GM11168 (cell line): ENCODE data around the gene SPATS2.

Source experiments
- in situ Hi-C: fragments of 300-500 bp; cut with MboI; formaldehyde crosslinking; loops from one replicate; pipeline ENCODE4 v1.12.0; 2022; ENCODE audit warnings: low sequenced_read_pairs; ENCODE audit not compliant: unreplicated experiment

SPATS2 gene

DNA sequence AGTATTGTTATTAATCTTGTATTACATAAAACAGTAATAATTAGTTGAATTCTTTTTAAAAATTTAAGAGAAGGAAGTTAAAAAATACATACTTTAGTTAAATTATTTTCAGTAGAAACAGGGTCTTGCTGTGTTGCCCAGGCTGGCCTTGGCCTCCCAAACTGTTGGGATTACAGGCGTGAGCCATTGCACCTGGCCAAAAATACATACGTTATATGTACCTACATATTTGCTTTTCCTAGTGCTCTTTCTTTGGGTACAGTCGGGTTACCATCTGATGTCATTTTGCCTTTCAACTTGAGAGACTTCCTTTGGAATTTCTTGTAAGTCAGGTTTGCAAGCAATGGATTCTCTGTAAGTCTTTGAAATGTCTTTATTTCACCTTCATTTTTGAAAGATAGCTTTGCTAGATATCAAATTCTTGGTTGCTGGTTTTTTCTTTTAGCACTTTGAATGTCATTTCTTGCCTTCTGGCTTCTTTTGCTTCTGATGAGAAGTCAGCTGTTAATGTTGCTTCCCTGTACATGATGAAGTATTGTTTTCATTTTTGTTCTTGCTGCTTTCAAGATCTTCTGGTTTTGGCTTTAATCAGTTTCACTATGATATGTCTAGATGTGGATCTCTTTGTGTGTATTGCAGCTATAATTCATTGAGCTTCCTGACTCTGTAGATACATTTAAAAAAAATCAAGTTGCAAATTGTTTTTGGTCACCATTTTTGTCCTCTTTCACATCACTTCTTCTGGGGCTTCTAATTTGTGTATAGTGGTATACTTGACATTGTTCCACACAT lies 84.4 kb downstream of the SPATS2 start:
- in situ Hi-C loops: no loop called here

GRCh38 chr12:49455501-49455900 lies 88.2 kb downstream of the SPATS2 start:
- in situ Hi-C loops: no loop called here

GRCh38 chr12:49456131-49456679 lies 88.9 kb downstream of the SPATS2 start:
- in situ Hi-C loops: no loop called here

DNA sequence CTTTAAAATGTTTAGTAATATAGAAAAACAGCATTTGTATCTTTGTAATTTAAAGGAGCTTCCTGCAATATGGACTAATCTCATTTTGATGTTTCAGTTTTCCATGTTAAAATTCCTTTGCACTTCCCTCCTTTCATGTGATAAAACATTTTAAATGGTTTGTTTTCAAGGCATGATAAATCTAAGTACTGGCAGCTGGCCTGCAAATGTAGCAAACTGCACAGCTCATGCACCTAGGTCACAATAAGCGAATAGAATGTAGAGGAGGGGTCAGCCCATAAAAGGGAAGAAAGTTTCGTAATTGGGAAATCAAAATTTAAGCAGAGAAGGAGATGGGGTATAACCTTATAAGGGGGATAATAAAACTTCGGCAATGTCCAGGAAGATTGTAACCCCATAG lies 91.6 kb downstream of the SPATS2 start:
- in situ Hi-C loops: no loop called here

DNA sequence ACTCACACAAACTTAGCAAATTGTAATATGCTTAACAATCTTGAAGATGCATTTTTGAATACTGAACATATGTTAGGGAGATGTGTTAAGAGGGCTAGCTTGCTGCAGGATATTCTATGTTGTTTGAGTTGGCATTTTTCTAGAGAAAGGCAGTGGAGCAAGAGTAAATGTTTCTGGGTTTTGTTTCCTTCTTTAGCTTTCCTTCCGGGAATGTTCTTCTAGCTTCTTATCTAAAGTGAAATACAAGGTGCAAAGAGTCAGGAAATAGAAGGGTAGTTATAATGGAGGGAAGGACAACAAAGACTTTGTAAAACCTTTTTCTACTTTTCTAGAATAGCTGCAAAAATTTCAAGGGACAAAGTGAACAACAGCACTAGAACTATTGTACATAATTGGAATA lies 94.0 kb downstream of the SPATS2 start:
- in situ Hi-C loops: no loop called here

- in situ Hi-C loops: no loop called here
Observed at GRCh38 chr12:49462083-49462744, 95.0 kb downstream of the SPATS2 start.

GRCh38 chr12:49465132-49465531 lies 97.9 kb downstream of the SPATS2 start:
- in situ Hi-C loops: no loop called here

DNA sequence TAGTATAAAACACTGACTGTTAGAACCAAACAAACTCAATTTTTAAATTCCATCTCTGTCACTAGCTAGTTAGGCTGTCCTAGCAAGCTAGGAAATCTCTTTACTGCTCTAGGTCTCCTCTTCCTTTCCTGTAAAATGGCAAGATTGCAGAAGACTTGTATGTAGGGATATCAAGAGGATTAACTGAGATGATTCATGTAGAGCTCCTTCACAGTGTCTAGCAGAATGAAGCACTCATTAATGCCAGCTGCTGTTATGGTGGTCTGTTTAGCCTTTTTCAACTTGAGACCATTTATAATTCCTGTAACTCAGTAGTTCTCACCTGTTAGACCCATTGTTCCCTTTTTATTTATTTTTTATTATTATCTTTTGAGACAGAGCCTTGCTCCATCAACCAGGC lies 103.7 kb downstream of the SPATS2 start:
- in situ Hi-C loops: no loop called here

GRCh38 chr12:49471557-49471956 lies 104.3 kb downstream of the SPATS2 start:
- in situ Hi-C loops: no loop called here

GRCh38 chr12:49476091-49476490 lies 108.8 kb downstream of the SPATS2 start:
- in situ Hi-C loops: no loop called here

- in situ Hi-C loops: no loop called here
Observed at GRCh38 chr12:49478949-49479664, 111.8 kb downstream of the SPATS2 start.

DNA sequence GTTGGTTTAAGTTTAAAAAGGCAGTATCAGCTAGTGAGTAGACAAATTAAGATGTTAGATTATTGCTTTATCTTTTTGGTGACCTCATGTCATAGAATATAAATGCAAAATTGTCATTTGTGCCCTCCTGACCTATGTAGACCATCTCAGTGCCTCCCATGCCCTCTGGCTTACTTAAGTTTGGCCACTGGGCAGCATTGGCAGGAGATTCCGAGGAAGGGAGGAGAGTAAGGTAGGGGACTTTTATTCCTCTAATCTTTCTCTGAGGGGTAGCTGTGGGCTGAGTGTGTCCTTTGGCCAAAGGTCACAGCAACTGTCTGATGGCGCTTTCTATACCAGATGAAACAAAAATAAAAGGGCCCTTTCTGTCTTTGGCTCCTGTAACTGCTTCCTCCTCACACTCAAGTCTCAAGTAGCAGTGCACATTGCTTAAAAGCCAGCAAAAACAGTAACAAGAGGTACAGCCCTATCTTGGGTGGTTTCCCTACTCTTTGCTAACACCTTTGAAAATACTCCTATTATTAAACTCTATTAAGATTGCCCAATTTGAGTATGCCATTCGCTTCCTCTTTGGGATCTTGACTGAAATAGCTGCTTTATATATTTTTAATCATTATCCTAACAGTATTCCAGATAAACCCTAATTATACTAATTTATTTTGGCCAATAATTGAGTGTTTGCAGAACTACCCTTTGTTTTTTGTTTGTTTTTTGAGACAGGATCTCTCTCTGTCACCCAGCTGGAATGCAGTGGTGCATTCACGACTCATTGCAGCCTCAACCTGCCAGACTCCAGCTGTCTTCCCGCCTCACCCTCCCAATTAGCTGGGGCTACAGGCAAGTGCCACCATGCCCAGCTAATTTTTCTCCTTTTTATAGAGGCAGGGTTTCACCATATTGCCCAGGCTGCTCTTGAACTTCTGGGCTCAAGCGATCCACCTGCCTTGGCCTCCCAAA lies 115.1 kb downstream of the SPATS2 start:
- in situ Hi-C loops: no loop called here

DNA sequence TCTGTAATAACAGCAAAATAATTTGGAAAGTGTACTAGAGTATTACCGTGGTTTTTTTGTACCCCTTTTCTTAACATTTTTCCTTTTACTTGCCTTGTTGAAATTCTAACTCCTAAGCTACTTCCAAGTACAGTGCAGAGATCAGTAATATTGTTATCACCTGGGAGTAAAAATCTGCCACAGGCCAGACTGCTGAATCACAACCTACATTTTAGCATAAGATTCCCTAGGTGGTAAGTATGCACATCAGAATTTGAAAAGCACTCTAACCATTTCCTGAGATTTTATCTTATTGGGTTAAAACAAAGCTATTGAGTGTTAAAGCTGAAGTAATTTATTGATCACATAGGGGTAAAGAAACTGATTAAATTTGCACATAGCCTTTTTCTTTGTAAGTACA lies 116.4 kb downstream of the SPATS2 start:
- in situ Hi-C loops: no loop called here

DNA sequence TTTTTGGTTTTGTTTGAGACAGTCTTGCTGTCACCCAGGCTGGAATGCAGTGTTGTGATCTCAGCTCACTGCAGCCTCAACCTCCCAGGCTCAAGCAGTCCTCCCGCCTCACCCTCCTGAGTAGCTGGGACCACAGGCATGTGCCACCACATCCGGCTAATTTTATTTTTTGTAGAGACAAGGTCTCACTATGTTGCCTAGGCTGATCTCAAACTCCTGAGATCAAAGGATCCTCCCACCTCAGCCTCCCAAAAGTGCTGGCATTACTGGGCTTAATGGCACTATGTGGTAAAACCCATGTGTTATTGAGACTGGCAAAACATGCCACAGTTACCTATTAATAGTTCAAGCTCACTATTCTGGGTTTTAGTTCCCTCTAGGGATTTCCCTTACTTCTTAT lies 120.3 kb downstream of the SPATS2 start:
- in situ Hi-C loops: no loop called here

DNA sequence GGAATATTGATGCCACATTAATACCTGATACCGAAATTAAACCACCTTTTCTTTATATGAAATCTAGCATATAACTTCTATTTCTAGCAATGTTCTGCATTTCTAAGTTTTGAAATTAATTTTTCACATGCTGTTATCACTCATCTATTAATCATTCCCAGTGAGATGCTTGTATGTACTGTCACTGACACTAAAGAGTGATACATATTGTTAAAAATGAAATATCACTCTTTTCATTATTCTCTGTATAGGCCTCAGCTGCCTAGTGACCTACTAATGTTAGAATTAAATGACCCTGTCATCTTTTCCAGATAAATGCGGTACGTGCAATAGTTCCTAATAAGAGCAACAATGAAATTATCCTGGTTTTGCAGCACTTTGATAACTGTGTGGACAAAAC lies 121.9 kb downstream of the SPATS2 start:
- in situ Hi-C loops: no loop called here

DNA sequence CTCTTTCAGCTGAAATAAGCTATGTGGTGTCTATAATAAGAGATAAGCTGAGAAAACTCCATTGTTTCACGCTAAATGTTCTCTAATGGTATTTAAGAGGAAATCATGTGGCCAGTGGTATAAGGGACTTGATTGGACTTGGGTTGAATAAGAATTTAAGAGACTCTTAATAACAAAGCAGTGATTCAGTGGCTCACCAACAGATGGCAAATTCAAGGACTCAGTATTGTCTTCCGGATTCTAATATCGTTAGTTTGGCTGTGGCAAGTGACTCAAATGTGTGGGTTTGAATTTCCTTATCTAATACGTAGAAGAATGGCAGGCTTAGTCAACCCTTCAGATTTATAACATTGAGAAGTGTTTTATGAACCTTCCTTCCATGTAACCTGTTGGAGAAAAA lies 122.5 kb downstream of the SPATS2 start:
- in situ Hi-C loops: no loop called here

GRCh38 chr12:49491823-49492222 lies 124.6 kb downstream of the SPATS2 start:
- in situ Hi-C loops: no loop called here

DNA sequence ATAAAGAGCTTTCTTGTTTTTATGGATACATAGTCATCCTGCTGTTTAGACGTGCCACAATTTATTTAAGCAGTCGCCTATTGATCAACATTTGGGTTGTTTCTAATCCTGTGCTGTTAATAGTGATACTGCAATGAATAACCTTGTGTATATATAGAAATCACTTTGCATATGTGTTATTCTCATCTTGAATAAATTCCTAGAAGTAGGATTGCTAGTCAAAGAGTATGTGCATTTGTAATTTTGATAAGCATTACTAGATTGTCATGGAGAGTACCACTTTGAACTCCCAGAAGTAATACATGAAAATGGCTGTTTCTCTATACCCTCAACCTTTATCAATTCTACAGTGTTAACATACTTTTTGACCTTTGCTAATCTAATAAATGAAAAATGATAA lies 126.6 kb downstream of the SPATS2 start:
- in situ Hi-C loops: no loop called here

- in situ Hi-C loops: no loop called here
Observed at GRCh38 chr12:49496417-49497360, 129.4 kb downstream of the SPATS2 start.
